NCI-H2196 (cell line): ENCODE measurements around the gene FGF21.
"Not testable (repeated sequence)": the region's sequence is repeated elsewhere in the genome, so short reads cannot be mapped to it uniquely, and the experiment has no call there.

Experiments used
- DNase-seq: peaks from one replicate; lab custom pipeline; 2025; ENCODE audit not compliant: unreplicated experiment; lab: John Stamatoyannopoulos, UW

FGF21 gene

DNA sequence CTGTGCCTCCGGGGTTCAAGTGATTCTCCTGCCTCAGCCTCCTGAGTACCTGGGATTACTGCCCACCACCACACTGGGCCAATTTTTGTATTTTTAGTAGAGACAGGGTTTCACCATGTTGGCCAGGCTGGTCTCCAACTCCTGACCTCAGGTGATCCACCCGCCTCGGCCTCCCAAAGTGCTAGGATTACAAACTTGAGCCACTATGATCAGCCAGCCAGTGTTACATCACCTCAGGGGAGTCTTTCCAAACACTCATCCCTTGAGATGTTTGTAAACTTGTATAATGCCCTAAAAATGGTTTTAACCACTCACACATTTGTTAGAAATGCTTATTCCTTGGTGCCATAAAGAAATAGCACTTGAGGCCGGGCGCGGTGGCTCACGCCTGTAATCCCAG is 31.1 kb downstream of the FGF21 start:
- not testable (repeated sequence) for DNase-seq

- DNase-seq = not testable (repeated sequence)
These were observed 32.0 kb downstream of the FGF21 start for GRCh38 chr19:48787331-48787730.

DNA sequence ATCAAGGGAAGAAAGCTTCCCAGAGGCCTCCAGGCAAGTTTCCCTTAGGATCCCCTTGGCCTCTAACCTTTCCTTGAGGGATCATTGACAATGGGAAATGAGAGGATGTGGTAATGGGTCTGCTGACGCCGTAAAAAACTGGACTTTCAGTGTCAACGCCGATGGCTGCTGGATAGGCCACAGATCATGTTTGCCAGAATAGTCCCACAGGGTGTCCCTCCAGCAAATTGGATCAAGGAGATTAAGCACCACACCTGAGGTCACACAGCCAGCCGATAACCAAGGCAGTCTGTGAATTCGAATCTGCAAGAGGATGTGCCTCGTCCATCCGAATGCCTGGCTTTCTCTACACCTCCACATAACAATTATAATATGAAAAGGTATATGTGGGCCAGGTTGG is 37.9 kb downstream of the FGF21 start:
- DNase-seq = no peak

DNA sequence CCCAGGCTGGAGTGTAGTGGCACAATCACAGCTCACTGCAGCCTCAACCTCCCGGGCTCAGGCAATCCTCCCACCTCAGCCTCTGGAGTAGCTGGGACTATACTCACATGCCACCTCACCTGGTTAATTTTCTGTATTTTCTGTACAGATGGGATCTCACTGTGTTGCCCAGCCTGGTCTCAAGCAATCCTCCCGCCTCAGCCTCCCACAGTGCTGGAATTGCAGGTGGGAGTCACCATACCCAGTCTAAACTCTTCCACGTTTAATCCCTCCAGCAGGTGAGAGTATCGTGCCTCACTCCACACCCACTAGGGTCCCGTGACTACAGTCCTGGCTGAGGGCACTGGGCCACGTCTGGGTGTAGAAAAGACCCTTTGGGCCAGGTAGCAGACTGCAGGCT is 39.0 kb downstream of the FGF21 start:
- no peak for DNase-seq

DNA sequence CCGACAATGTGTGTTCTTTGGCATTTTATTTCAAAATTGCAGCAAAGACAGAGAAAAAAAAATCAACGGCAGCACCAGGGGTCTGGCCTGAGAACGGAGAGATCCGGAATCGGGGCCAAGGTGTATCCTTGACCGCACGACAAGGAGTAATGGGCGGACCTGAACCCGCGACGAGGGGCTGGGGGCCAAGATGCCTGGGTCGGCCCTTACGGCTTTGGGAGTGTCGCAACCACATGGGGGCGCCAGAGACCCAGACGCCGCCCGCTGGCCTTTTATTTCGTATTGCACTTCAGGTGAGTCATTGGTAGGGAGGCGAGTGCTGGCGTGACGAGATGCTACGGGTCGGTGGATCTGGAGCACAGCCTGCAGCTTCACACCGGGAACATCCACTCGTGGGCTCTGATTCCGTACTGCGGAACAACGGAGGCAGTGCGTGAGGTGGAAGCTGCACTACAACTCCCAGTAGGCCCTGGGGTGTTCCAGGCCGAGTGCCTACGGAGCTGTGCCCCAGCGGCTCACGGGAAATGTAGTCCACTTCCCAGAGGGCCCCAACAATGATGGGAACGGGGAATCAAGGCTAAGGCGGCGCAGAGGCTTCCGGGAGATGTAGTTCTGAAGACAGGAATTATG is 39.8 kb downstream of the FGF21 start:
- DNase-seq = peak; percentile 94

DNA sequence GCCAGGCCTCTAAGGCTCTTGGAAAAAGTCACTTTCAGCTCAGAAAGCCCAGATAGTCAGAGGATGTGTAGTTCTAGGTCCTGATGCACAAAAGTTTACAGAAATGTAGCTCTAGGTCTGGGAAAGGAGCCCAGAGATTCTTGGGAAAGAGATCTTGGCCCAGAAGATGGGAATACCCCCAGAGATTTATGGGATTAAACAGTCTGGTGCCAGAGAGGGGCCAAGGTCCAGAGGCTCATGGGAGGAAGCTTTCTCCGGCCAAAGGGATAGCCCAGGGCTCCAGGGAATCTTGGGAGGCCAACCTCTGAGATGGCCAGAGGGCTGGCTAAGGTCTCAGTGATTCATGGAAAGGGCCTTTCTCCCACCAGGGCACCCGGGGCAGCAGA is 40.4 kb downstream of the FGF21 start:
- DNase-seq = no peak

DNA sequence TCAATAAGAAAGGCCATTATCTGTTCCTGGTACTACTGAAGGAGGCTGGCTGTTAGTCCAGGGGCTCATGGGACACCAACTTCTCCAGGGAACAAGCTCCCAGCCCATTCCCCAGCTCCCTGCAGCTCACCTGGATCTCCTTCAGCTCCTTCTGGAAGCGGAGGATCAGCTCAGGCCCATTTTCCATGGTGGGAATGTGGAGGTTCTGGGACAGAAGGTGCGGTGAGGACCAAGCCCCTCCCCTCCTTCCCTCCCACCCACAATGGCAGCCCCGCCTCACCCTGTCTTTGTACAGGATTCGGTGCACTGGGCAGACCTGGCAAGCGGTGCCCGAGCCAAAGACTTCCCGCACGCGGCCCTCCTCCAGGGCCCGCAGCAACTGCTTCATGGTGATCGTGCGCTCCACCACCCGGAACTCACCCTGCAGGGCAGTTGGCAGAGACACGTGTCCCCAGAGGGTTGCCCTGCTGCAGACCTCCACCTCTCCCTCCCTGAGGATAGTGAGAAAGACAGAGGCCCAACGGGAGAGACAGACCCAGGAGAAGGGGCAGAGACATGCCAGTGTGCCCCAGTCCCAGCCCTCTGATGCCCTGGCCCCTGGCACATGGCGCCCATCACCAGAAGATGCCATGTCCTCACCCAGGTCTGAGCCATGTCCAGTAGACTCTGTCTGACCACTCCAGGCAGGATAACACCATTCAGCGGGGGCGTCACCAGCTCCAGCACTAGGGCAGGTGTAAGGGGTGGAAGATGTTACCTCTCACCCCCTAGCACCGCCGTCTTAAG is 41.2 kb downstream of the FGF21 start:
- no peak for DNase-seq

GRCh38 chr19:48797103-48797502 is 41.8 kb downstream of the FGF21 start:
- no peak for DNase-seq

DNA sequence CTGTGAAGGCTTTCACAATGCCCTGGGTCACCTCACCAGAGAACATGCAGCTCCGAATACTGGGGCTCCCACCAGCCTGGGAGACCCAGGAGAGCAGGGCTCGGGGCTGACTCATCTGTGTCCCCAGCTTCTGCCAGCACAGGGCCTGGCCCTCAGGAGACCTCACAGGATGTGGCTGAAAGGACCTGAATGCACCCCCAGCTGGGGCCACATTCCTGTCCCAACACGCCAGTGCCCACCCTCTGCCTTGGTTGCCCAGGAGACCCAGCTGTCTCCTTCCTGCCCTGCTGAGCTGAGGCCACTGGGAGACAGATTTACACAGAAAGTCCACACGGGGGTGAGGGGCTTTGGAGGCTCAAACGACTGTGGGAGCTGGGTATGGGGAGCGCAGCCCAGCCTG is 43.6 kb downstream of the FGF21 start:
- no peak for DNase-seq

DNA sequence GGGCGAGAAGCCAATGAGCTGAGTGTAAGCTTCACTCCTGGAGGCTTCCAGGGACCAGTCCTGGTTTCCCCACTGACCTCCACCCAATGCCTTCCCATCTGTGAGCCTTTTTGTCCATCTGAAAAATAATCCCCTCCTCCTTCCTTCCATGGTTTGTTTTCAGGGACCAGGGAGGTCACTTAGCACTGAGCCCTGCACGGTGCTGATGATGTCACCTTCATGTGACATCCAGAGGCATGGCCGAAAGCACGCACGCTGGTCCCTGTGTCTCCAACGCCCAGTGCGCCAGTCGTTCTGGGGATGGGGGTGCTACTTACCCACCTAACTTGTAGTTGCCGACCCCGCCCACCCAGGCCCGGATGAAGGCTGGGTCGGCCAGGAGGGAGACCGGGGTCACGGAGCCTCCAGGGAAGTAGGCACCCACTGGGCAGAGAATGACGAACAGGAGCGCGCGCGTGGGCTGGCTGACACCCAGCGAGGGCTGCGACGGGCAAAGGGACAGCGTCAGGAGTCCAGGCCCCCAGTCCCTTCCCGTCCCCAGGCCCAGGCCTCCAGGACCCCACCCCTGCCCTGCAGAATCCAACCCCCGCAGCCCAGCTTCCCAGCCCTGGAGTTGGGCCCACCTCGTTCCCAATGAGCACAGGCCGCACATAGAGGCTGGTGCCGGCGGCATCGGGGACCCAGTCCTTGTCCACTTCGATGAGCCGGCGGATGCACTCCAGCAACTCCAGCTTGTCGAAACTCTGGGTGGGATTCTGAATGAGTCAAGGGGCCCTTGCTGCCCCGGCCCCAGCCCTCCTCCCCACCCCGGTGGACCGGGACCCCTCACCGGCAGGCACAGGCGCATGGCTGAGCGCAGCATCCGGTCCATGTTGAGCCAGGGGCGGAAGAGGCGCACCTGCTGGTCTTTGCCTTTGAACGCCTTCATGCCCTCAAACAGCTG is 44.3 kb downstream of the FGF21 start:
- DNase-seq = no peak

DNA sequence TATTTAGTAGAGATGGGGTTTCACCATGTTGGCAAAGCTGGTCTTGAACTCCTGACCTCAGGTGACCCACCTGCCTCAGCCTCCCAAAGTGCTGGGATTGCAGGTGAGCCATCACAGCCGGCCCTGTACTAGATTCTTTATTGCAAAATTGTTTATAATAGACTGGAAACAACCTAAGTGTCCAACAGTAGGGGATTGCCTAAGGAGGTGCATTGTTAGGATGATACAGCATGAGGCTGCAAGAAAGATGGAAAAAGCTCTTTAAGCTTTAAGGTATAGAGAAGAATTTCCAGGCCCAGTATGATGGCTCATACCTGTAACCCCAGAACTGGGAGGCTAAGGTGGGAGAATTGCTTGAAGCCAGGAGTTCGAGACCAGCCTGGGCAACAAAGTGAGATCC is 47.3 kb downstream of the FGF21 start:
- no peak for DNase-seq

GRCh38 chr19:48804496-48804895 is 49.2 kb downstream of the FGF21 start:
- no peak for DNase-seq

DNA sequence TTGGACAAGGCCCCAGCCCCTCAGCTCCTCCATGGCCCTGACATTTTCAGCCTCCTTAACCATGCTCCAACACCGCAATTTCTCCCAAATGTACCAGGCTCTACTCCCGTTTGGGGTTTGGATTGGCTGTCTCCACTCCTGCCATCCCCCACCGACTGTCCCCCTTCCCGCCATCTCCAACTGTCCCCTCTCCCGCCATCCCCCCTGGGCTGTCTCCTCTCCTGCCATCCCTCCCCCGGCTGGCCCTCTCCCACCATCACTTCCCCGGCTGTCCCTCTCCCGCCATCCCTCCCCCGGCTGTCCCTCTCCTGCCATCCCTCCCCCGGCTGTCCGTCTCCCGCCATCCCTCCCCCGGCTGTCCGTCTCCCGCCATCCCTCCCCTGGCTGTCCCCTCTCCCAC is 50.1 kb downstream of the FGF21 start:
- no peak for DNase-seq

GRCh38 chr19:48806518-48806817 is 51.1 kb downstream of the FGF21 start:
- no peak for DNase-seq

- DNase-seq = peak; percentile 35
These were observed 51.7 kb downstream of the FGF21 start for GRCh38 chr19:48806818-48807589.

- peak; percentile 17 for DNase-seq
These were observed 52.4 kb downstream of the FGF21 start for GRCh38 chr19:48807590-48808308.
